A549 (cell line): ENCODE results near the gene LAMA3. TPM values are rescaled to one million over a fixed set of nuclear protein-coding genes. Genes with fewer than 3 reads are reported as not detected.

Experiments
- ATAC-seq, 2 experiments: fragments of 200-7000 bp in 1 of 2; fragments of >200 bp in 1 of 2; cut with Nextera tagmentation in 1 of 2; cut with Tn5 transposase in 1 of 2; 3 replicates each; pipeline versions ENCODE4 v1.8.0 to v1.9.1; 2018 to 2020; ENCODE audit warnings: mild to moderate bottlenecking in 1 of 2, moderate library complexity in 1 of 2
- CTCF ChIA-PET: fragments of 300-600 bp; sonication (Branson Sonifier 250); formaldehyde crosslinking; extraction: SDS; loops from one replicate; lab custom pipeline; 2021; ENCODE audit warnings: antibody characterized with exemption, inconsistent platforms; lab: Yijun Ruan, JAX
- POLR2A ChIA-PET: fragments of 350-600 bp; formaldehyde crosslinking; extraction: SDS; loops from one replicate; lab custom pipeline; 2021; ENCODE audit warnings: antibody characterized with exemption, inconsistent platforms; lab: Yijun Ruan, JAX
- DNase-seq, 2 experiments: peaks; one replicate each; pipeline versions ENCODE4 v3.0.0 to v3.0.0-alpha.2; 2011 to 2016; ENCODE audit warnings: low read depth in 1 of 2, low spot score in 1 of 2
- FAIRE-seq: peaks from 2 replicates; lab custom pipeline; 2011; peaks lifted over from hg19 to GRCh38; lab: Jason Lieb, UNC
- H3K27ac ChIP-seq, 2 experiments: fragments of >200 bp; sonication (Bioruptor Twin); formaldehyde crosslinking; 3 replicates each; pipeline ENCODE4 v1.5.1; 2016 to 2017
- H3K4me1 ChIP-seq: fragments of >200 bp; sonication (Bioruptor Twin); formaldehyde crosslinking; 3 replicates; pipeline ENCODE4 v1.6.1; 2016
- H3K4me2 ChIP-seq: fragments of >200 bp; sonication (Bioruptor Twin); formaldehyde crosslinking; 3 replicates; pipeline ENCODE4 v1.6.1; 2016
- H3K4me3 ChIP-seq: fragments of >200 bp; sonication (Bioruptor Twin); formaldehyde crosslinking; 3 replicates; pipeline ENCODE4 v1.5.1; 2016
- H3K9me3 ChIP-seq: fragments of >200 bp; sonication (Bioruptor Twin); formaldehyde crosslinking; 3 replicates; pipeline ENCODE4 v1.6.1; 2016
- CBX8 ChIP-seq: fragments of 200-600 bp; sonication (generic); IDR thresholded peaks from 2 replicates; pipeline ENCODE4 v1.6.1; 2016
- CHD4 ChIP-seq: fragments of 200-600 bp; sonication (generic); IDR thresholded peaks from 2 replicates; pipeline ENCODE4 v1.6.1; 2016; ENCODE audit warnings: antibody characterized with exemption, mild to moderate bottlenecking, borderline replicate concordance
- EHF ChIP-seq: fragments of 250-450 bp; sonication (Bioruptor Pico); IDR thresholded peaks from 2 replicates; pipeline ENCODE4 v1.5.0; 2020; ENCODE audit warnings: mild to moderate bottlenecking
- EHMT2 ChIP-seq: fragments of 200-600 bp; sonication (generic); IDR thresholded peaks from 2 replicates; pipeline ENCODE4 v1.6.1; 2016; ENCODE audit warnings: antibody characterized with exemption, low read depth, mild to moderate bottlenecking, moderate library complexity
- EP300 ChIP-seq, 2 experiments: fragments of >200 bp; sonication (Bioruptor Twin); formaldehyde crosslinking; IDR thresholded peaks; 2 replicates in 1 of 2; 3 replicates in 1 of 2; pipeline ENCODE4 v1.6.1; 2016 to 2017
- FOSB ChIP-seq: fragments of 250-450 bp; sonication (Bioruptor Pico); IDR thresholded peaks from 2 replicates; pipeline ENCODE4 v1.5.0; 2020; ENCODE audit warnings: mild to moderate bottlenecking, moderate library complexity
- FOXS1 ChIP-seq: fragments of 250-450 bp; sonication (Bioruptor Pico); IDR thresholded peaks from 2 replicates; pipeline ENCODE4 v1.5.0; 2020; ENCODE audit warnings: mild to moderate bottlenecking, moderate library complexity
- HOXA7 ChIP-seq: fragments of 250-450 bp; sonication (Bioruptor Pico); IDR thresholded peaks from 2 replicates; pipeline ENCODE4 v1.5.0; 2020; ENCODE audit warnings: mild to moderate bottlenecking, moderate library complexity
- HOXB5 ChIP-seq: fragments of 250-450 bp; sonication (Bioruptor Pico); IDR thresholded peaks from 2 replicates; pipeline ENCODE4 v1.5.0; 2020; ENCODE audit warnings: mild to moderate bottlenecking, moderate library complexity
- MAZ ChIP-seq: fragments of 150-350 bp; IDR thresholded peaks from 2 replicates; pipeline ENCODE4 v1.6.1; 2014; ENCODE audit warnings: antibody characterized with exemption, low read depth, low read length, borderline replicate concordance
- SREBF2 ChIP-seq: fragments of 450-650 bp; IDR thresholded peaks from 2 replicates; pipeline ENCODE4 v1.6.1; 2014; ENCODE audit warnings: mild to moderate bottlenecking, moderate library complexity
- ZC3H11A ChIP-seq: fragments of 450-650 bp; IDR thresholded peaks from 2 replicates; pipeline ENCODE4 v1.6.1; 2014; ENCODE audit warnings: antibody characterized with exemption, mild to moderate bottlenecking
- ZNF302 ChIP-seq: fragments of 250-450 bp; sonication (Bioruptor Pico); IDR thresholded peaks from 2 replicates; pipeline ENCODE4 v1.9.0; 2021; ENCODE audit warnings: inconsistent platforms, mild to moderate bottlenecking, moderate library complexity
- WGBS: methylation state at CpG from one replicate; pipeline ENCODE4 v1.1.6; 2017; ENCODE audit errors: missing lambda C conversion rate; 5-methylcytosine and 5-hydroxymethylcytosine counted together
- polyA plus RNA-seq, 4 experiments: library from polyadenylated mRNA; depleted of rRNA in 3 of 4; stranded (reverse); fragments of >200 nt; fragmentation: RNase III in 1 of 4; extraction: RNeasy Plus Mini Kit Qiagen cat#74134 plus additional on column Dnase treatment in 1 of 4; gene quantifications; 2 replicates in 3 of 4; 3 replicates in 1 of 4; pipeline ENCODE4 v1.2.3, GENCODE V29; 2011 to 2017
- TF ChIP-seq, protein P1 (sequence below): IDR thresholded peaks from 2 replicates; pipeline ENCODE4 v1.6.1; 2012
- TF ChIP-seq, protein P2 (sequence below): IDR thresholded peaks from 2 replicates; pipeline ENCODE4 v1.6.1; 2012
- TF ChIP-seq, protein P3 (sequence below): fragments of 250-450 bp; sonication (Bioruptor Pico); IDR thresholded peaks from 2 replicates; pipeline ENCODE4 v1.5.0; 2021; ENCODE audit warnings: mild to moderate bottlenecking, moderate library complexity, borderline replicate concordance
- TF ChIP-seq, protein P4 (sequence below): fragments of 150-350 bp; IDR thresholded peaks from 2 replicates; pipeline ENCODE4 v1.6.1; 2014; ENCODE audit warnings: low read depth, mild to moderate bottlenecking, low read length
- TF ChIP-seq, protein P5 (sequence below): IDR thresholded peaks from 2 replicates; pipeline ENCODE4 v1.6.1; 2012; ENCODE audit warnings: low read depth, borderline replicate concordance
- TF ChIP-seq, protein P6 (sequence below): fragments of 200-600 bp; sonication (generic); IDR thresholded peaks from 2 replicates; pipeline ENCODE4 v1.6.1; 2016; ENCODE audit warnings: antibody characterized with exemption, mild to moderate bottlenecking, moderate library complexity

The LAMA3 gene
- polyA plus RNA-seq, 2 of the 4 experiments (the other 2 are of a cell fraction), result 18.2 to 31.0 TPM

DNA sequence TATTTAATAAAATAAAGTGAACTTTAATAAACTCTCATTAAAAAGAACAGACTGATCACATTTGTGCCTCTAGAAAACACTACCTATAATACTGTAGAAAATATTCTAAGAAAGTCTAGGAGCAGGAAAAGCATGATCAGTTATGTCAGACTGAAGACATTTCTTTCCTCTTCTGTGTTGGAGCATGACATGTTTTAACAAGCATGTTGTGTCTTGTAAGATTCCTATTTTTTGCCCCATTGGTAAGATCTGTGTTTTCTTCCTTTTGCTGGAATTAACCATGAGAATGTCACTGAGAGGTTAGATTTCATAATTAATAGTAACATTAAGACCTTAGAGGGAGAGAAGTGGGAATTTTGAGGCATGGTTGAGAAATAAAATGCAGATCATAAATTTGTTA lies 27.7 kb downstream of the LAMA3 start (continued):
- TF ChIP-seq FOSB (CRISPR knock-in tag), result no peak
- TF ChIP-seq, all 56 proteins: peak for 0

DNA sequence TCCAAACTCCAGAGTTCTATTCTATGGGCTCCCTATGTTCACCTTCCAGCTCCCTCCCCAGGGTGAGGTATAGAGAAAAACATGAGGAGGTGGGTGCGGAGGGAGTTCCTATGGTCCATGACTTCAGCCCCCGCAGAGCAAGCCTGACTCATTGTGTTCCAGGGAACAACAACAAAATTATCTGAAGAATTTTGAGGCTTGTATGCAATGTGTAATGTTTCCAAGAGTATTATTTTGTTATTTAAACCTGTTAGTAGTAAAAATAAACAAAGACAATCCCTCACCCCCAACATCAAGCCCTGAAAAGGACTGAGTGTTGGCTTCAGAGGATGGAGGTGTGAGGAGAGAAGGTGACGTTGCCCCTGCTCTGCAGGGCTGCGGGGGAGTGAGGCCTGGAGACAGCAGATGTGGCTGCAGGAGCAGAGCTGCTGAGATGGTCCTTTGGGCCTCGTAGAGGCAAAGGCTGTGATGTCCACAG lies 29.0 kb downstream of the LAMA3 start:
- peak overlapping the region; percentile 73 to 93 for H3K27ac ChIP-seq
- CTCF ChIA-PET, result interaction anchor here (2.4 kb wide), 1 partner anchor 15 kb away, joined by 11 read pairs; no protein-coding TSS in a partner anchor

More for the DNA sequence above, 29.0 kb downstream of the LAMA3 start:
- H3K4me2 ChIP-seq, result peak overlapping the region; percentile 42
- ATAC-seq, result no peak; a peak in 1 of 6 replicates
- 72% methylated on average over 5 of the region's 5 CpGs for WGBS
- H3K4me3 ChIP-seq, result no peak overlapping the region
- H3K4me1 ChIP-seq, result peaks cover 77% of the 10 kb centered on the region
- TF ChIP-seq EHF (CRISPR knock-in tag), result no peak
- TF ChIP-seq, protein P1, sequence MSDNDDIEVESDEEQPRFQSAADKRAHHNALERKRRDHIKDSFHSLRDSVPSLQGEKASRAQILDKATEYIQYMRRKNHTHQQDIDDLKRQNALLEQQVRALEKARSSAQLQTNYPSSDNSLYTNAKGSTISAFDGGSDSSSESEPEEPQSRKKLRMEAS, result no peak
- TF ChIP-seq, protein P2, sequence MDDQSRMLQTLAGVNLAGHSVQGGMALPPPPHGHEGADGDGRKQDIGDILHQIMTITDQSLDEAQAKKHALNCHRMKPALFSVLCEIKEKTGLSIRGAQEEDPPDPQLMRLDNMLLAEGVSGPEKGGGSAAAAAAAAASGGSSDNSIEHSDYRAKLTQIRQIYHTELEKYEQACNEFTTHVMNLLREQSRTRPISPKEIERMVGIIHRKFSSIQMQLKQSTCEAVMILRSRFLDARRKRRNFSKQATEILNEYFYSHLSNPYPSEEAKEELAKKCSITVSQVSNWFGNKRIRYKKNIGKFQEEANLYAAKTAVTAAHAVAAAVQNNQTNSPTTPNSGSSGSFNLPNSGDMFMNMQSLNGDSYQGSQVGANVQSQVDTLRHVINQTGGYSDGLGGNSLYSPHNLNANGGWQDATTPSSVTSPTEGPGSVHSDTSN, result no peak
- TF ChIP-seq EP300 (IDR thresholded peaks at IDR 0.05), result no peak
- no peak for TF ChIP-seq SREBF2
- TF ChIP-seq, protein P3, sequence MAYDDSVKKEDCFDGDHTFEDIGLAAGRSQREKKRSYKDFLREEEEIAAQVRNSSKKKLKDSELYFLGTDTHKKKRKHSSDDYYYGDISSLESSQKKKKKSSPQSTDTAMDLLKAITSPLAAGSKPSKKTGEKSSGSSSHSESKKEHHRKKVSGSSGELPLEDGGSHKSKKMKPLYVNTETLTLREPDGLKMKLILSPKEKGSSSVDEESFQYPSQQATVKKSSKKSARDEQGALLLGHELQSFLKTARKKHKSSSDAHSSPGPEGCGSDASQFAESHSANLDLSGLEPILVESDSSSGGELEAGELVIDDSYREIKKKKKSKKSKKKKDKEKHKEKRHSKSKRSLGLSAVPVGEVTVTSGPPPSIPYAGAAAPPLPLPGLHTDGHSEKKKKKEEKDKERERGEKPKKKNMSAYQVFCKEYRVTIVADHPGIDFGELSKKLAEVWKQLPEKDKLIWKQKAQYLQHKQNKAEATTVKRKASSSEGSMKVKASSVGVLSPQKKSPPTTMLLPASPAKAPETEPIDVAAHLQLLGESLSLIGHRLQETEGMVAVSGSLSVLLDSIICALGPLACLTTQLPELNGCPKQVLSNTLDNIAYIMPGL, result no peak
- TF ChIP-seq, protein P4, sequence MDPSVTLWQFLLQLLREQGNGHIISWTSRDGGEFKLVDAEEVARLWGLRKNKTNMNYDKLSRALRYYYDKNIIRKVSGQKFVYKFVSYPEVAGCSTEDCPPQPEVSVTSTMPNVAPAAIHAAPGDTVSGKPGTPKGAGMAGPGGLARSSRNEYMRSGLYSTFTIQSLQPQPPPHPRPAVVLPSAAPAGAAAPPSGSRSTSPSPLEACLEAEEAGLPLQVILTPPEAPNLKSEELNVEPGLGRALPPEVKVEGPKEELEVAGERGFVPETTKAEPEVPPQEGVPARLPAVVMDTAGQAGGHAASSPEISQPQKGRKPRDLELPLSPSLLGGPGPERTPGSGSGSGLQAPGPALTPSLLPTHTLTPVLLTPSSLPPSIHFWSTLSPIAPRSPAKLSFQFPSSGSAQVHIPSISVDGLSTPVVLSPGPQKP, result no peak
- no peak for TF ChIP-seq ZC3H11A
- no peak for TF ChIP-seq EHMT2
- no peak for TF ChIP-seq FOXS1 (CRISPR knock-in tag)
- no peak for TF ChIP-seq MAZ
- TF ChIP-seq CBX8, result no peak
- TF ChIP-seq HOXB5 (CRISPR knock-in tag), result no peak
- TF ChIP-seq CHD4, result no peak
- TF ChIP-seq HOXA7, result no peak
- TF ChIP-seq, protein P5, sequence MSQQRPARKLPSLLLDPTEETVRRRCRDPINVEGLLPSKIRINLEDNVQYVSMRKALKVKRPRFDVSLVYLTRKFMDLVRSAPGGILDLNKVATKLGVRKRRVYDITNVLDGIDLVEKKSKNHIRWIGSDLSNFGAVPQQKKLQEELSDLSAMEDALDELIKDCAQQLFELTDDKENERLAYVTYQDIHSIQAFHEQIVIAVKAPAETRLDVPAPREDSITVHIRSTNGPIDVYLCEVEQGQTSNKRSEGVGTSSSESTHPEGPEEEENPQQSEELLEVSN, result no peak
- no peak for TF ChIP-seq ZNF302 (CRISPR knock-in tag)
- TF ChIP-seq, protein P6, sequence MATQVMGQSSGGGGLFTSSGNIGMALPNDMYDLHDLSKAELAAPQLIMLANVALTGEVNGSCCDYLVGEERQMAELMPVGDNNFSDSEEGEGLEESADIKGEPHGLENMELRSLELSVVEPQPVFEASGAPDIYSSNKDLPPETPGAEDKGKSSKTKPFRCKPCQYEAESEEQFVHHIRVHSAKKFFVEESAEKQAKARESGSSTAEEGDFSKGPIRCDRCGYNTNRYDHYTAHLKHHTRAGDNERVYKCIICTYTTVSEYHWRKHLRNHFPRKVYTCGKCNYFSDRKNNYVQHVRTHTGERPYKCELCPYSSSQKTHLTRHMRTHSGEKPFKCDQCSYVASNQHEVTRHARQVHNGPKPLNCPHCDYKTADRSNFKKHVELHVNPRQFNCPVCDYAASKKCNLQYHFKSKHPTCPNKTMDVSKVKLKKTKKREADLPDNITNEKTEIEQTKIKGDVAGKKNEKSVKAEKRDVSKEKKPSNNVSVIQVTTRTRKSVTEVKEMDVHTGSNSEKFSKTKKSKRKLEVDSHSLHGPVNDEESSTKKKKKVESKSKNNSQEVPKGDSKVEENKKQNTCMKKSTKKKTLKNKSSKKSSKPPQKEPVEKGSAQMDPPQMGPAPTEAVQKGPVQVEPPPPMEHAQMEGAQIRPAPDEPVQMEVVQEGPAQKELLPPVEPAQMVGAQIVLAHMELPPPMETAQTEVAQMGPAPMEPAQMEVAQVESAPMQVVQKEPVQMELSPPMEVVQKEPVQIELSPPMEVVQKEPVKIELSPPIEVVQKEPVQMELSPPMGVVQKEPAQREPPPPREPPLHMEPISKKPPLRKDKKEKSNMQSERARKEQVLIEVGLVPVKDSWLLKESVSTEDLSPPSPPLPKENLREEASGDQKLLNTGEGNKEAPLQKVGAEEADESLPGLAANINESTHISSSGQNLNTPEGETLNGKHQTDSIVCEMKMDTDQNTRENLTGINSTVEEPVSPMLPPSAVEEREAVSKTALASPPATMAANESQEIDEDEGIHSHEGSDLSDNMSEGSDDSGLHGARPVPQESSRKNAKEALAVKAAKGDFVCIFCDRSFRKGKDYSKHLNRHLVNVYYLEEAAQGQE, result no peak
- no peak for DNase-seq
- H3K9me3 ChIP-seq, result peaks cover 14% of the 10 kb centered on the region; the same call in 2 of the 3 replicates
- POLR2A ChIA-PET, result no interaction called here
- no peak for FAIRE-seq
